NCI-H146 treated with DMSO at 0.1 percent for 48 hours (cell line): ENCODE data around the gene CCR7.

ENCODE experiments used
- DNase-seq: peaks from one replicate; lab custom pipeline; 2025; ENCODE audit not compliant: unreplicated experiment; lab: John Stamatoyannopoulos, UW

CCR7 gene, protein sequence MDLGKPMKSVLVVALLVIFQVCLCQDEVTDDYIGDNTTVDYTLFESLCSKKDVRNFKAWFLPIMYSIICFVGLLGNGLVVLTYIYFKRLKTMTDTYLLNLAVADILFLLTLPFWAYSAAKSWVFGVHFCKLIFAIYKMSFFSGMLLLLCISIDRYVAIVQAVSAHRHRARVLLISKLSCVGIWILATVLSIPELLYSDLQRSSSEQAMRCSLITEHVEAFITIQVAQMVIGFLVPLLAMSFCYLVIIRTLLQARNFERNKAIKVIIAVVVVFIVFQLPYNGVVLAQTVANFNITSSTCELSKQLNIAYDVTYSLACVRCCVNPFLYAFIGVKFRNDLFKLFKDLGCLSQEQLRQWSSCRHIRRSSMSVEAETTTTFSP

DNA sequence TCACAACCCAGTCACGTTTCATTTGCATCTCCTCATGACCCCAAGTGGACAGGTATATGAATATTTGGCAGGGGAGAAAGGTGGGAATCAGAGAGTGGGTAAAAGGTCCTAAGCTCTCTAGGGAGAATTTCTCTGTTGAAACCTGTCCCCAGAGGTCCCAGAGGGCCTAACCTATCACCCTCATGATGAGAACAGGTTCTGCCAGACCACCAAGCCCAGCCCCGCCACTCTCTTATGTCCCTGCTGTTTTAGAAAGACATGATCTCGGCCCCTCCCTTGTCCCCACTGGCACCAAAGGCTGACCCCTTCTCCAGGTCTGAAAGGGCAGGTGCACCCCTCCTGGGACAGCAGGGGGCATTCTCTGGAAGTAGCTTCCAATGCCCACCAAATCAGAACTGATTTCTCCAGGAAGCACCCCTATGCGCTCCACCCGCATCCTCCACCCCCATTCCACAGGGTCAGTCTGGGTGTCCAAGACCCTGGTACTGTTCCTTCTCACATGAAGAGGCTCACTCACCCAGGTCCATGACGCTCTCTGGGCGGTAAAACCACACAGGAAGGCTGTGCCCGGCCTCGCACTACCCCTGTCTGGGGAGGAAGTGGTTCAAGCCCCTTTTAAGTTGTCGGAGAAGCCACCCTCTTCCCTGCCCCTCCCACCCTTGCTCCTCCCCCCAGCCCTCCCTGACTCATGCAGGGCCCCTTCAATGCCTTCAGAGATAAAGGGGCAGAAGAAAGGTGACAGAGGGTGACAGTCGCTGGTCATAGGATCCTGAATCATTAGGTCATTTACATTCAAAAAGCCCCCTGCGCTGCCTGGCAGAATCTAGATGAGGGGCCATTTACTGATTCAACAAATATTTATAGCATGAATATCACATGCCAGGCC lies at the start of gene CCR7:
Gene CCR7, minus strand, starts transcription at position 590 of the 886 bp plus-strand sequence. Its CDS starts 63 bp downstream, at position 527.
- DNase-seq, result no peak

DNA sequence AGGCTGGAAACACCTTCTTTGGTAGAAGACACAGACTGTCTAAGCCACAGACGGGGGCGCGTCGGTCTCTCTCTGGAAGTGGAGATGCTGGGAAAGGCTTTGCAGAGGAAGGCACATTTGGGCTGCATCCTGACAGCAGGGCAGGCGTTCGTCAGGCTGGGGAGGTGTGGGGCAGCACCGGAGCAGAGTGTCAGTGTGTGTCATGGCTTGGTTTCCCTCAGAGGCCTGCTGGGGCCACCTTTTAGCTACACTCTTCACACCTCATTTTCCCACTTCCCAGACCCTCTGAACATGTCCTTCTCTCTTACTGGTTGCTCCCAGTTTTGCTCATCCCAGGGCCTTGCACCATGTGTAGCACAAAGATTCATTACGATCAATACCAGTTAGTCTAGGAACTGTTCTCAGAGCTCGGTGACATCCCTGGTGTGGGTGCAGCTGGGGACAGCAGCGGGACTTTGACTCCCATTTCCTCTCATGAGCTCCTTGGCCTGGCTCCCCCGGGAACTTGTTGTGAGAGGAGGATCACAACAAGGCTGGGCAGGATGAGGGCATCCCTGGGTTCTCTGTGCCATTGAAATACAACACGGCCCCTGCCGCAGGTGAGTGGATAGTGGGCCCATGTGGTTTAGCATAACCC lies 49.3 kb upstream of the CCR7 start:
- DNase-seq, result no peak

DNA sequence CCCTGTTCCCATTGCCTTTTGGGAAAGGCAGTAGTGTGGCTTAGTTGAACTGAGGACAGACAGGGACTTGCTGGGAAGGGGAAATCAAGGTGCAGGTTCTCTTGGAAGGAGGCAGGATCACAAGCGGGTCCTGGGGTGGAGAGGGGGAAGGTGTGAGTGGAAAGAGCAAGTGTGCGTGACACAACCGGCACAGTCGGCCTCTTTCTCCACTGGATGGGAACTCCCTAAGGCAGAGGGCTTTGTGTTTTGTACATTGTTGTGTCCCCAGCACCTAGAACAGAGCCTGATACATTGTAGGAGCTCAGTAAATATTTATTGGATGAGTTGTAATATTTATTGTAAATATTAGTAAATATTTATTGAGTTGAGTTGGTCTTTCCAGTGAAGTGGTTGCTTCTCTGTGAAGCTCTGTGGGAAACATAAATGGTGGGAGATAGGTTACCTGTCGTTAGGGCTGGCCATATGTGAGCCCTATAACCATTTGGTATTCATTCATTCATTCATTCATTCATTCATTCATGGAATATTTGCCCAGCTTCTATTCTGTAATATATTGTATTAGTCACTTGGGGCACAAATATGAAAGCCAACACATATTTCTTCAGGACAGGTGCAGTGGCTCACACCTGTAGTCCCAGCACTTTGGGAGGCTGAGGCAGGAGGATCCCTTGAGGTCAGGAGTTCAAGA lies 48.3 kb upstream of the CCR7 start:
- no peak for DNase-seq

DNA sequence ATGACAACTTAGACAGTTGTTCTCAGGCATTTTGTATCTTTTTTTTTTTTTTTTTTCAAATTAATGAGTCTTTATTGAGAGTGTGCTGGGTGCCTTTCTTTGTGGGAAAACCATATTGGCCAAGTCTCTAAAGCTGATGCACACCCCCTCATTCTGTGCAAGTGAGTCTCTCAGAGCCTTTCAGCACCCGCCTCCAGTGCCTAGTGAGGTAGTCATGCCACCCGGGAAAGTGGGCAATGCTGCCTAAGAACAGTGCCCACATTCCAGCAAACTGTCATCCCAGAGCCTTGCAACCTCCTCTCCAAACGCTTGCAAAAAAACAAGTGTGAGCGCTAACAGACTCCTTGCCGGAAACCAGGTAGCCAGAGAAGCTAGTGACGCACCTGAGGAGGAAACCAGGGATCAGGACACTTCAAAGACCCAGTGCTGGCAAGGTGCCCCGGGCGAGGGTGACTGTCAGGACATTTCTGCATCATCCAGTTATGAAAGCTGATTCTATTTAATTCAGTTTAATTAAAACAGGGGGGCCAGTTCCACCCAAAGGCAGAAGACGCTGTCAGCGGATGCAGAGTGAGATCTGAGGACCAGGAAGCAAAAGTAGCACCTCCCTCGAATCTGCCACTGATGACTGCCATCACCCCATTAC lies 47.5 kb upstream of the CCR7 start:
- no peak for DNase-seq

DNA sequence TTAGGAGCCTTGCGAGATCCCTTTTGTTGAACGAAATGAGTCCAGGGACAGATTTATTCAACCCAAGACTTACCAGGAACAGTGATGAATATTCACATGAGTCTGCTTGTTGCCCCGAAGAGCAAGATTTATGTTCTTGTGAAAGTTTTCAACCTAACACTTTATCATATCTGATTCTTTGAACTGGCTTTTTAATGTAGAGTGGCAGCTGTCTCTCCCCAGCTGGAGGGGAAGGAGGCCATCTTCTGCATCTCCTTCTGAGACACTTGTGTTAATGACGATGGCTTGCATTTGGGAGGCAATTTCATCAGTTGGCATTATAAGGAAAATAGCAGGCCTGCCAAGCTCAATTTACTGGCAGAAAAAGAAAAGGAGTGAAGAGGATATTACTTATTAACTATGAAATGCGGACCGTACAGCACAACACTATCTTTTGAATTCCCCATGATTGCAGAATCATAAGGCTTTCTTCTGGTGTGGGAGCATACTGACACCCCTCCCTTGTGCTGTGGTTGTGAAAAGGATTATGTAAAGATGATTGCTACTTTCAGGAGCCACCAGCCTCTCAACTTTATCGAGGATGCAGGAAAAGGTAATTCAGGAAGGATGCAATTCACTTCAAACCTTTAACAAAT lies 46.7 kb upstream of the CCR7 start:
- DNase-seq, result no peak

DNA sequence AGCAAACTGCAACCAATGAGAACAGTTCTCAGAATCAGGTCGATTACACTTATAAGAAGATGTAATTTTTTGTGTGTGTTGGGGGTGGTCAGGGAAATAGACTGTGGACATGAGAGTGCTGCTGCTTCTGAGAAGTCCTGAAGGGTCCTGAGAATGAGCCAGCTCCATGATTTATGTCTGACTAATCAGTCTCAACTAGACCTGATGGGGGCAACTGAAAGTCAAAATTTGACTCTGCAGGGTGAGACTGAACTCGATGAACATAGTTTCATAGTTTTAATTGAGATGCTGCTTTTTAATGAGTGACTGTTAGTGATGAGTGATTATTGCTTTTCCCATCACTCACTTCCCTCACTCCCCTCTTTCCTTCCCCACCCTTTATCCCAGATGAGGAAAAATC lies 45.1 kb upstream of the CCR7 start:
- no peak for DNase-seq

DNA sequence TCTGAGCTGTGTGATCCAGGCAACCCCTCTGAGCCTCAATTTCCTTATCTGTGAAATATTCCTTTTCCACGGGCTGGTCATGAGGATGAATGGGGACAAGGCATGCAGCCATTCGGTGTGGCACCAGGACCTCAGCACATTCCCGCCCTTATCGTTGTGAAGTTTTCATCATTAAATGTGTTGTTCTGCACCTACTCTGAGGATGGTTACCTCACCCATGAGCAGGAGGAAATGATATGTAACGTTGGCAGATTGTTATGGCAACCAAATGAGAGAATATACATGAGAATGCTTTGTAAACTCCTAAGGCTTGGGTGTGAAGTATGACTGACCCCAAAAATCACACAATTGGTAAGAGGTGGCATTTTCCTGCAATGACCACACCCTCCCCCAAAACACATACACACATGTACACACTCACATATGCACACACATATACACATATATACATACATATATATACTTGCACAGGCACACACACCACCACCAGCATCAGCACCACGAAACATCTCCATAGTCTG lies 42.8 kb upstream of the CCR7 start:
- DNase-seq, result no peak

DNA sequence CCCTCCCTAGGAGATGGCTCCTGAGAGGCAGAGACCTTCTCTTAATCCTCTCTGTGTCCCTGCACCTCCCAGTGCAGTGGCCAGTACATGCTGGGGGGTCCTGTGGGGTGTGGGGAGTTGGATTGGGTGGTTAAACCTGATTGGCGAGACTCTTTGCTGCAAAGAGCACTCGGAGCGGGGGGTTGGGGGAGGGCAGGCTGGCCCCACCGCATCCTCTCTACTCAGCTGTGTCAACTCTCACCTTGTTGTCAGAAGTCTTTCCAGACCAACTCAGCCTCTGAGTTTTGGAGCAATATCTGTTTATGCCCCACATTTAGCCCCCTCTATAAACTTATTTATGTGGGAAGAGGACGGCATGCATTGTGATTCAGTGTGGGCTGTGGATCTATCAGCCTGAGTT lies 42.4 kb upstream of the CCR7 start:
- DNase-seq, result no peak

DNA sequence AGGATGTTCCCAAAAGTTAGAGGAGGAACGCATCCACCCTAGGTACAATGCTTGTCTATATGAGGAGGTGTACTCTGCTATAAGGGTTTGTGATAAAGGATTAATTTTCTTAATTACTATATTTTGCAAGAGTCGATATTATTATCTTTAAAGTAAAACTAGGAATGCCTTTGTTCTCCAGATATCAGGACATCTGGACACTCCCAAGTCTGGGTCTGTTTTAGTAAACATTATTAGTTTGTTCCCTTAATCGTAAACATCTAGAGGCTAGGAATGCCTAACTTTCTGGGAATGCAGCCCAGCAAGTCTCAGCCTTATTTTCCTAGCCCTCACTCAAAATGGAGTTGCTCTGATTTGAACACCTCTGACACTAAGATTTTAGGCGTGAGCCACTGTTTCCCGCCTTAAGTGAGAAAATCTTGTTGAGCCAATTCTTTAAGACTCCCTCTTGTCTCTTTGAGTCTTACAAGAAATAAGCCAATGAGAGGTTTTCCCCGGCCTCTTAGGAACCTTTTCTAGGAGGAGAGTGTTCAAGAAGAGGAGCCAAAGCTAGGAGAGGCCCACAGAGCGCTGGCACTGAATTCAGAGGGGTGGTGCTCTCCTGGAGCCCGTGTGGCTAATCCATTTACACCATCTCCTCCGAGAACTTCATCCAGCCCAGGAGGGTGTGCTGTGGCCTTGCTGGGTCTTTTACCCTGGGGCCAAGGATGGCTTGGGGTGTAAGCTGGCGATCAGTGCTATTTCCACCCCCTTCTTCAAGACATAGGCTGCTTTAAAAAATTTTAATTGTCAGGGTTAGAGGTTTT lies 41.5 kb upstream of the CCR7 start:
- DNase-seq, result no peak

DNA sequence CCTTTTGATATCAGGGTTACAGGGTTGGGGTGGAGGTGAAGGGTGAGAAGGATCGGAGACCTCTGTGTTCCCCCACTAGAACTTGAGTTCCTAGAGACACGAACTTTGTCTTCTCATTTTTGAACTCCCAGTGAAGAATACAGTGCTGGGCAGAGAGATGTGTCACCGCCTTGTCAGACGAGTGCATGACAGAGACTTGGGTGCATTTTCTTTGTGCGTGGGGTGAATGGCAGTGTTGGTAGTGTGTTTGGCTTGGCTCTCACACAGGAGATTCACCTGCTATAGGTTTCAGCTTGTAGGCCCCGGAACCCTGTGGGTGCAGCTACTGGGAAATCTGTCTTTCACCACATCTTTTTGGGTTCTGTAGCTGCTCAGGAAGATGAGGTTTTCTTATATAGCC lies 40.0 kb upstream of the CCR7 start:
- DNase-seq, result no peak

DNA sequence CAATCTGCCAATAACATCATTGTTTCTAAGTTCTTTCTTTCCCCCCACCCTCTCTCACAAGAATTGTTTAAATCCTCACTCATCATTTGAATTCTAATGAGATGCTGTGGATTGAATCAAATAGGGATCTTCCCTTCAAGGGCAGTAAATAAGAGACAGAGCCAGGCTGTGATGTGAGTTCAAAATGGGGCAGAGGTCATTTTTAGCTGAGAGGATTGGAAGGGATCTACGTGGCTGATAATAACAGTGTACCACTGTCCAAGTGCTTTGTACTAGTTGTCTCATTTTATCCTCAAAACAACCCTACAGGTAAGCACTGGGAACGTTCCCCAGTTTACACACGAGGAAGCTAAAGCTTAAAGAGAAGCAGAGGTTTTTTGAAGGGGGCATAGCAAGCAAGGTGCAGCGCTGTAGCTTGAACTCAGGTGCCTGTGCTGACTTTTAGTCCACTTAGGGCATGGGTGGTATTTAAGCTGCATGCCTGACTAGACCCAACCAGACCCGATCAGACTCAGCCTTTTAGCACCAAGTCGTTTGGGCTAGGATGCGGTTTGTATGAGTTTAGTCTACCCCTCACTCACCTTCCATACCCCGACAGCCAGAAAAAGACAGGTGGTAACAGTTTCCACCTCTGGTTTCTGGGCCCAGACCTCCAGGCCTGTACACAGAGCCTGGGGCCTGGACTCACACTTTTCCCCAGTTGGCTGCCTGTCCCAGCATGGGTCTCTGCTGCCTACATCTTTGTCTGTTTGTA lies 39.2 kb upstream of the CCR7 start:
- no peak for DNase-seq

DNA sequence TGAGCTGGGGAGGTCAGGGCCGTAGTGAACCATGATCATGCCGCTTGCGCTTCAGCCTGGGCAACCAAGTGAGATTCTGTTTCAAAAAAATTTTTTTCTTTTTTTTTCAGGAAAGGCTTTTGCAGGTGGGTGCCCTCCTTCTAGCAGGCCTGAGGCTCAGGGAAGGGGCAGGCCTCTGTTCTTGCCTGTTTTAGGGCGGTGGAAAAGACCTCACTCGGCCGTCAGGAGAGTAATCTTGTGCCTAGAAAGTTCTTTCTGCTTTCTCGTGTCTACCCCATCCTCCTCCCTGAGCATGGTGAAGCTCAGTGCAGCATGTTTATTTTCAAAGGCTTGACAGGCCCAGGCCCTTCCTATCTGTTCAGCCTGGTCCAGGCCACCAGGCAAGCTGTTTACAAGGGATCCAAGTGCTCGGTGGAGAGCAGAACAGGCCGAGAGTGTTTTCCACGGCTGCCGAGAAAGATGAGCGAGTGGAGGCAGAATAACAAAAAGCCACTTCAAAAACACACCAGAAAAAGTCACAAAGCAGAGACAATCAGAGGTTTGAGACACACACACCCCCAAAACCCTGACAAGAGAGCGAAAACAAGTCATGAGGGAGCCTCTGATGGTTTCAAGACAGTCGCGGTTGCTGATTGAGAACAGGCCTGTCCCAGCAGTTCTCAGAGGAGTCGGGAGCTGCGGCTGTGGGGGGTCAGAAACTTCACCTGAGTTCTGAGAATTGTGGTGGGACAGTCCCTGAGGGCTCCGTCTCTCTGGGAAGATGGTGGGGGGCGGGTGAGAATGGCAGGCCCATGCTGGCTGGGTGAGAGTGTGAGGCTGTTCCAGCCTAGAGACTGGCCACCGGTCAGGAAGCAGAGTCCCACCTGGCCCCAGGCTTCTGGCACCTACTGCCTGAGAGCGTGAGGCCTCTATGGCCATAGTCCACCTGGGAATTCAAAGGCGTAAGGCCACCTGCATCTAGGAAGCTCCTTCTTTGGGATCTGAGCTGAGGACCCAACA lies 37.5 kb upstream of the CCR7 start:
- DNase-seq, result no peak

DNA sequence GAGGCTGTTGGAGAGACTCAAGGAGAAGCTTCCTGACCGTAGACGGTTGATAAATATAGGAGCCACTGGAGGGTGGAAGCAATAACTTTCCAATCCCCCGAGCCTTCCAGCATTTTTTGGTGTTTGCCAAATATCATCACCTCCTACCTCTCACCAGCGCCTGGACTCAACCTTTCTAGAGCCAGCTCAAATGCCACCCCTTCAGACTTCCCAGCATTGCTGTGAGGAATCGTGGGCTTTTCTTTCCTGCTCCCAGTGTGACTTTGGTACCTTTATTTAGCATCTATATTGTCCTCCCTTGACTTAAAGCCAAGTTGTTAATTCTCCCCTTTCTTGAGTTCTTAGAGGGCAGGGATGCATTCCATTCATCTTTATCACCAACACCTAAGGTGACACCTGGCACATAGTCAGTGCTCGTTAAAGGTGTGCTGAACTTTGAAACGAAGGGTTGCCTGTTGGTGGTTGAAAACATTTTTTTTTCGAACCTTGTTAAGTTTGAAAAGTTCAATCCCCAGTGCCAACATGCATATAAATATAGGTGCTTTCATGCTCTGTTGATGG lies 35.3 kb upstream of the CCR7 start:
- no peak for DNase-seq

DNA sequence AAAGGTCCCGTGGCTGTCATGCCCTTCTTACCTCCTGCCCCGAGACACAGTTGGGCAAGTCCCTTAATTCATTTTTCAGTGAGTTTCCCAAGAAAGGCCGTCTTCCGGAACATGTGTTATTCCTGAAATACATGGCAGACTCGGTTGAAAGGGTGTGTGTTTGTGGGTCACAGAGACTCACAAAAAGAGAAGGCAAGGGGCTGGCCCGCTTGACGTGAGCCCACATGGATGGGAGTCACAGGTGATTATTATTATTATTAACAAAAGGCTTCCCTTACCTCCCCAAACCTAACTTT lies 34.1 kb upstream of the CCR7 start:
- no peak for DNase-seq

DNA sequence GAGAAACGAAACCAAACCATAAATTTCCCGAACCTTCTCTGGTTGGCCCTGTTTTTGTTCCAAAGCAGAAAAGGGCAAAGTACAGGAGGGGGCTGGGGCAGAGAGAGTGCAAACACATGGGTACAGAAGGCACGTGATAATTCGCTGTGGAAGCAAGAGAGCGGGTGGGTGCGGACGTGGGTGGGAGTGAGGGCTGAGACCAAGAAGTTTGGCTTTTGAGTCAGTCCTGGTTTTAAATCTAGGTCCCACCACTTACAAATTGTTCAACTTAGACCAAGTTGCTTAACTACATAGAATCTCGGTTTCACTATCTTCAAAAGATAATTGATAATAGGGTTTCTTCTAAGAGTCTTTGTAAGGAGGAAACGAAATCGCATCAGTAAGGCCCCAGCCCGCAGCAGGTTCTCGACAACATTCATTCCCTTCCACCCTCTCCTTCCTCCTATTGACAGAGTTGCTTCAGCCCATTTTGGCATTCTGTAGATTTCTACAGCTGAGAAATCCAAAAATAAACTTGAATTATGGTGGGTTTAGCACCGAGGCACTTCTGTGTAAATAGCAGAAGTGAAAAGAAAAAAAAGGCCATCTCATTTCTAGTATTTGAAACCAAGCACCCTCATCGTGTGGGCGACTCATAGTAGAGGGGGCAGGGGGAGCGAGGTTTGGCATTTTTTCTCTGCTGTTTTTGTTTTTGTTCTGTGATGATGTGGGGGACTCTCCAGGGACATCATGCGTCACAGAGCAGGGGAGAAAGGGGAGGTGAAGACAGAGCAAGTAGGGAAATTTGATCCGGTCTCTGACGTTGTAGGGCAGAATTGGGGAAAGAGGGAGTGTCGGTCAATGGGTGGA lies 33.6 kb upstream of the CCR7 start:
- no peak for DNase-seq

DNA sequence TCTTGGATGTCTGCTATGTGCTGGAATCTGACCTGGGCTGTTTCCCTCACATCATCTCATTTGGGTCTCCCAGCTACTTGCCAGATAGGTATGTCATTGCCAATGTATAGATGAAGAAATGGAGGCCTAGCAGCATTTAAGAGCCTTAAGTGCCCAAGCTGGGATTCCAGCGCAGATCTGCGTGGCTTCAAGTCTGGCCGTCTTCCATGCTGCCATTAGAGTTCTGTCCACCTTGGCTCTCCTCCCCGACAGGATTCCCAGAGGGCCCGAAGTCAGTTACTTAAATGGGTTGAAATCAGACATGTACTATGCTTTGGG lies 33.0 kb upstream of the CCR7 start:
- no peak for DNase-seq
